Parathyroid adenoma (tissue), 2 donors: ENCODE data around the gene FCN2.

ENCODE experiments used
- H2AFZ ChIP-seq: fragments of 300-600 bp; sonication (generic); one replicate; pipeline ENCODE4 v1.7.0; 2017; ENCODE audit warnings: antibody characterized with exemption, mild to moderate bottlenecking
- H3K27ac ChIP-seq: fragments of 300-600 bp; sonication (generic); one replicate; pipeline ENCODE4 v1.7.0; 2017
- H3K27me3 ChIP-seq: fragments of 300-600 bp; sonication (generic); one replicate; pipeline ENCODE4 v1.7.0; 2017; ENCODE audit warnings: low read length; ENCODE audit not compliant: control insufficient read depth, insufficient read depth
- H3K36me3 ChIP-seq: fragments of 300-600 bp; sonication (generic); one replicate; pipeline ENCODE4 v1.7.0; 2017; ENCODE audit warnings: low read length; ENCODE audit not compliant: control insufficient read depth, insufficient read depth
- H3K4me1 ChIP-seq: fragments of 300-600 bp; sonication (generic); one replicate; pipeline ENCODE4 v1.7.0; 2017; ENCODE audit warnings: control low read depth
- H3K4me2 ChIP-seq: fragments of 300-600 bp; sonication (generic); one replicate; pipeline ENCODE4 v1.7.0; 2017; ENCODE audit warnings: low read length
- H3K4me3 ChIP-seq: fragments of 300-600 bp; sonication (generic); one replicate; pipeline ENCODE4 v1.7.0; 2017; ENCODE audit warnings: low read depth, low read length
- H3K79me2 ChIP-seq: fragments of 300-600 bp; sonication (generic); one replicate; pipeline ENCODE4 v1.7.0; 2017; ENCODE audit warnings: control low read depth
- H3K9ac ChIP-seq: fragments of 300-600 bp; sonication (generic); one replicate; pipeline ENCODE4 v1.7.0; 2017; ENCODE audit warnings: mild to moderate bottlenecking
- H3K9me3 ChIP-seq: fragments of 300-600 bp; sonication (generic); one replicate; pipeline ENCODE4 v1.7.0; 2017; ENCODE audit warnings: low read length; ENCODE audit not compliant: control insufficient read depth
- TF ChIP-seq, protein P1 (sequence below): fragments of 300-600 bp; sonication (generic); IDR thresholded peaks from one replicate; pipeline ENCODE4 v1.7.0; 2017; ENCODE audit warnings: antibody characterized with exemption, mild to moderate bottlenecking
- donor health status: primary hyperparathyroidism.

FCN2 gene

DNA sequence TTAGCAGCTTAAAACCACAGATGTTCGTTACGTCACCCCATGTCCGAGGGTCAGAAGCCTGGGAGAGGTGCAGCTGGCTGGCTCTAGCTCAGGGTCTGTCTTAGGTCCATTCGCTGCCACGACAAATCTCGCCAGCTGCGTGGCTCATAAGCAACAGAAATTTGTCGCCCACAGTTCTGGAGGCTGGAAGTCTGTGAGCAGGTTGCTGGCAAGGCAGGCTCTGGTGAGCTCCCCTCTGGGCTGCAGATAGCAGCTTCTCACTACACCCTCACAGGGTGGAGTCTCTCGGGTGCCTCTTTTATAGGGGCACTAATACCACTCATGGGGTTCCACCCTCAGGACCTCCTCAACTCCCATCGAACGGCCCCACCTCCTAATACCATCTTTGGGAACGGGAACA, 40.1 kb upstream of the FCN2 start:
- H3K27me3 ChIP-seq: no peaks in the 10 kb centered on the region
- no peak overlapping the region for H2AFZ ChIP-seq
- H3K9me3 ChIP-seq: no peaks in the 10 kb centered on the region
- no peaks in the 10 kb centered on the region for H3K4me1 ChIP-seq
- H3K4me2 ChIP-seq: no peak overlapping the region
- H3K9ac ChIP-seq: no peak overlapping the region
- TF ChIP-seq, protein P1, sequence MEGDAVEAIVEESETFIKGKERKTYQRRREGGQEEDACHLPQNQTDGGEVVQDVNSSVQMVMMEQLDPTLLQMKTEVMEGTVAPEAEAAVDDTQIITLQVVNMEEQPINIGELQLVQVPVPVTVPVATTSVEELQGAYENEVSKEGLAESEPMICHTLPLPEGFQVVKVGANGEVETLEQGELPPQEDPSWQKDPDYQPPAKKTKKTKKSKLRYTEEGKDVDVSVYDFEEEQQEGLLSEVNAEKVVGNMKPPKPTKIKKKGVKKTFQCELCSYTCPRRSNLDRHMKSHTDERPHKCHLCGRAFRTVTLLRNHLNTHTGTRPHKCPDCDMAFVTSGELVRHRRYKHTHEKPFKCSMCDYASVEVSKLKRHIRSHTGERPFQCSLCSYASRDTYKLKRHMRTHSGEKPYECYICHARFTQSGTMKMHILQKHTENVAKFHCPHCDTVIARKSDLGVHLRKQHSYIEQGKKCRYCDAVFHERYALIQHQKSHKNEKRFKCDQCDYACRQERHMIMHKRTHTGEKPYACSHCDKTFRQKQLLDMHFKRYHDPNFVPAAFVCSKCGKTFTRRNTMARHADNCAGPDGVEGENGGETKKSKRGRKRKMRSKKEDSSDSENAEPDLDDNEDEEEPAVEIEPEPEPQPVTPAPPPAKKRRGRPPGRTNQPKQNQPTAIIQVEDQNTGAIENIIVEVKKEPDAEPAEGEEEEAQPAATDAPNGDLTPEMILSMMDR: no peak
- H3K36me3 ChIP-seq: no peaks in the 10 kb centered on the region
- no peak overlapping the region for H3K4me3 ChIP-seq
- H3K27ac ChIP-seq: no peak overlapping the region
- no peaks in the 10 kb centered on the region for H3K79me2 ChIP-seq

DNA sequence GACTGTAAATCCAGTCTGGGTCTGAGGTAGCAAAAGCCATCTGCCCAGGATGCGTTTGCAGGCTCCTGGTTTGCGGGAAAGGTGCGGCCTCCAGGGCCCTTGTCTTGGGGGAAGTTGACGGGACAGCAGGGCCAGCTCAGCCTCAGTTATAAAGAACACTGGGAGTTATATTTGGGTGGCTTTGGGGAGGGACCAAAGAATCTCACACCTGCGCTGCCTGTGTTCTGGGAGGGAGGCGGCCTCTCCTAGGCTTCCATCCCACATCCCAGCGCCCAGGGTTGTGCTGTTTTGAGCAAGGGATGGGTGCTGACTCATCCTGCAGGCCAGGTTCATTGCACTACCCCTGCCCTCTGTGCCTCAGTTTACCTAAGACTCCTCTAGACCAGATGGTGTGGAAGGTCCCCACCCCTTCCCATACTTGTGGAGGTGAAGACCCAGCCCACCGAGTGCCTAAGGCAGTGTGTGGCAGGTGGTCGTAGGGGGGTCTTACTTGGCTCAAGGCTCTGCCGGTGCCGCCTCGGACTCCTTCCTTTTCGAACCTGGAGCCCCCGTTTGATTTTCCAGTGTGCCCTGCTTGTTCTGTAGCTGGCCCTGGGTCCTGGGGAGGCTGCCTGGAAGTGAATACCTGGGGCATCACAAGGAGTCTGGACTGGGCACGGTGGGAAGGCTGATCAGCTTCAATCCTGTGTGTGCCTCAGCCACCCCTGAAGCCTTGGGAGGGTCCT, 39.3 kb upstream of the FCN2 start:
- Histone ChIP-seq H3K9ac (no peak overlapping the region), H3K4me2 (no peak overlapping the region), H3K36me3 (no peaks in the 10 kb centered on the region), H3K79me2 (no peaks in the 10 kb centered on the region), H2AFZ (no peak overlapping the region), H3K27ac (no peak overlapping the region), H3K4me3 (no peak overlapping the region), H3K27me3 (no peaks in the 10 kb centered on the region), H3K4me1 (no peaks in the 10 kb centered on the region), H3K9me3 (no peaks in the 10 kb centered on the region)
- TF ChIP-seq, protein P1: no peak

DNA sequence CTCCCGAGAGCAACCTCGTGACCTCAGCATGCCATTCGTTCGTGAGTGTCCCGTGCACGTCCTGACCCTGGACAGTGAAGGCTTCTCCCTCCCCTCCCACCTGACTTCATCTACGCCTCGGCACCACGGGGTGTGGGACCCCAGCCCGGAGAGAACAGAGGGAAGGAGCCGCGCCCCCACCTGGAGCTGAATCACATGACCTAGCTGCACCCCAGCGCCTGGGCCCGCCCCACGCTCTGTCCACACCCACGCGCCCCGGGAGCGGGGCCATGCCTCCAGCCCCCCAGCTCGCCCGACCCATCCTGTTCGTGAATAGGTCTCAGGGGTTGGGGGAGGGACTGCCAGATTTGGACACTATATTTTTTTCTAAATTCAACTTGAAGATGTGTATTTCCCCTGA, 38.3 kb upstream of the FCN2 start:
- no peaks in the 10 kb centered on the region for H3K36me3 ChIP-seq
- H3K27me3 ChIP-seq: no peaks in the 10 kb centered on the region
- H3K9me3 ChIP-seq: no peaks in the 10 kb centered on the region
- H3K4me2 ChIP-seq: no peak overlapping the region
- no peaks in the 10 kb centered on the region for H3K79me2 ChIP-seq
- no peaks in the 10 kb centered on the region for H3K4me1 ChIP-seq
- no peak overlapping the region for H3K4me3 ChIP-seq
- no peak overlapping the region for H3K9ac ChIP-seq
- TF ChIP-seq, protein P1: no peak
- no peak overlapping the region for H3K27ac ChIP-seq
- no peak overlapping the region for H2AFZ ChIP-seq

DNA sequence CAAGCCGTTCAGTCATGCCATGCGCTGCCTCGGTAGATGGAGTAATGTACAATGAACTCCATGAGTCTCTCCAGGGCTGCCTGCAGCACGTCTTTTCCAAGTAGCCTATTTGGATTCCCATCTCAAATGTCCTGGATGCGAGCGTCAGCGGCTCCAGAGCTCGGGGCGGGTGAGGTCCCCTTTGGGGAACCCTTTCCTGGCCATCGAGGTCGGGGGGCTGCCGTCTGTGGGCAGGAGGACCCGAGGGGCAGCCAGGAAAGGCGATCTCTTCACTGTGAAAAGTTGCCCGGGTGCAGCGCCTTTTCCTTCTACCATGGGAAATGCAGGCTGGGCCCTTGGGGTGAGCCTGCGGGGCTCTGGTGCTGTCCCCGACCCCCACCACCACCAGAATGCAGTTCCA, 36.9 kb upstream of the FCN2 start:
- no peaks in the 10 kb centered on the region for H3K79me2 ChIP-seq
- no peaks in the 10 kb centered on the region for H3K36me3 ChIP-seq
- no peaks in the 10 kb centered on the region for H3K9me3 ChIP-seq
- TF ChIP-seq, protein P1: no peak
- no peak overlapping the region for H2AFZ ChIP-seq
- no peaks in the 10 kb centered on the region for H3K27me3 ChIP-seq
- H3K4me1 ChIP-seq: no peaks in the 10 kb centered on the region
- no peak overlapping the region for H3K9ac ChIP-seq
- H3K4me2 ChIP-seq: no peak overlapping the region
- no peak overlapping the region for H3K27ac ChIP-seq
- H3K4me3 ChIP-seq: no peak overlapping the region

DNA sequence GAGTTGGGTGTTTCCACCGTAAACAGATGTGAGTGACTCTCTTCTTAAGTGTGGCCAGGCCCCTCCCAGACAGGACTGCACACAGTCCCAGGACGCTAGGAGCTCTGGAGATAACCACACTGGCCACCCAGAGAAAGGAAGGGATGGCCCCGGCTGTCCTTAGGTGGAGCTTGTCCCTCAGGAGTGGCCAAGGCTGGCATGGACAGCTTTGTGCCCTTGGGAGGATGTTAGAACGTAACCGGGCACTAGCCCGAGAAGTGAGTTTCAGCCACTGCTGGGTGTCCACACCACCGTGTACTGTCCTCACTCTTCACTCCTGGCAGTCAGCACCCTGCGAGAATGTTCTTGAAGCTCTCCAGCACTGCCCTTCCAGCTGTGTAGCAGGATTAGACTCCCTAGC, 35.8 kb upstream of the FCN2 start:
- Histone ChIP-seq H3K27me3 (no peaks in the 10 kb centered on the region), H2AFZ (no peak overlapping the region), H3K79me2 (no peaks in the 10 kb centered on the region), H3K4me3 (no peak overlapping the region), H3K9ac (no peak overlapping the region), H3K9me3 (no peaks in the 10 kb centered on the region), H3K27ac (no peak overlapping the region), H3K4me1 (no peaks in the 10 kb centered on the region), H3K4me2 (no peak overlapping the region), H3K36me3 (no peaks in the 10 kb centered on the region)
- TF ChIP-seq, protein P1: no peak
